Smooth muscle cell (in vitro differentiated cells): Measurements from ENCODE around the gene BACH2. TPM values are rescaled to one million over a fixed set of nuclear protein-coding genes. Genes with fewer than 3 reads are reported as not detected.
"Not testable (repeated sequence)": the region's sequence is repeated elsewhere in the genome, so short reads cannot be mapped to it uniquely, and the experiment has no call there.

ENCODE experiments used
- DNase-seq: peaks from one replicate; lab custom pipeline; 2025; ENCODE audit not compliant: unreplicated experiment; lab: John Stamatoyannopoulos, UW
- H2AFZ ChIP-seq: fragments of 200-600 bp; sonication (generic); 2 replicates; pipeline ENCODE4 v1.6.0; 2016; ENCODE audit warnings: antibody characterized with exemption, low read depth, mild to moderate bottlenecking
- H3F3A ChIP-seq: fragments of 200-600 bp; sonication (generic); 2 replicates; pipeline ENCODE4 v1.6.0; 2017; ENCODE audit warnings: antibody characterized with exemption, low read depth
- H3K27ac ChIP-seq: fragments of 200-600 bp; sonication (generic); 2 replicates; pipeline ENCODE4 v1.5.1; 2016; ENCODE audit warnings: low read depth, mild to moderate bottlenecking
- H3K27me3 ChIP-seq: fragments of 200-600 bp; sonication (generic); 2 replicates; pipeline ENCODE4 v1.6.1; 2016; ENCODE audit warnings: low read depth, mild to moderate bottlenecking
- H3K36me3 ChIP-seq: fragments of 200-600 bp; sonication (generic); 2 replicates; pipeline ENCODE4 v1.5.1; 2016; ENCODE audit warnings: low read depth
- H3K4me1 ChIP-seq: fragments of 200-600 bp; sonication (generic); 2 replicates; pipeline ENCODE4 v1.5.1; 2016; ENCODE audit warnings: low read depth
- H3K4me2 ChIP-seq: fragments of 200-600 bp; sonication (generic); 2 replicates; pipeline ENCODE4 v1.6.0; 2016; ENCODE audit warnings: mild to moderate bottlenecking
- H3K4me3 ChIP-seq: fragments of 200-600 bp; sonication (generic); 2 replicates; pipeline ENCODE4 v1.5.1; 2016; ENCODE audit warnings: mild to moderate bottlenecking
- H3K79me2 ChIP-seq: fragments of 200-600 bp; sonication (generic); 2 replicates; pipeline ENCODE4 v1.6.0; 2016; ENCODE audit warnings: low read depth, mild to moderate bottlenecking
- H3K9ac ChIP-seq: fragments of 200-600 bp; sonication (generic); 2 replicates; pipeline ENCODE4 v1.6.0; 2016; ENCODE audit warnings: low read depth
- H3K9me3 ChIP-seq: fragments of 200-600 bp; sonication (generic); replicated peaks from 2 replicates; pipeline ENCODE4 v1.5.1; 2016; ENCODE audit warnings: low read depth
- H4K20me1 ChIP-seq: fragments of 200-600 bp; sonication (generic); 2 replicates; pipeline ENCODE4 v1.6.0; 2016; ENCODE audit warnings: low read depth
- CTCF ChIP-seq: fragments of 200-600 bp; sonication (generic); IDR thresholded peaks from 2 replicates; pipeline ENCODE4 v1.5.1; 2017; ENCODE audit warnings: borderline replicate concordance, mild to moderate bottlenecking, antibody characterized with exemption; ENCODE audit not compliant: insufficient read depth, poor library complexity, severe bottlenecking
- WGBS: methylation state at CpG from one replicate; pipeline ENCODE4 v1.1.7; 2016; ENCODE audit warnings: low lambda C conversion rate; 5-methylcytosine and 5-hydroxymethylcytosine counted together
- polyA plus RNA-seq: library from polyadenylated mRNA; unstranded; fragments of >200 nt; fragmentation: Nextera tagmentation; extraction: Ambion mirVana; gene quantifications from 2 replicates; pipeline ENCODE4 v1.2.1, GENCODE V29; 2016
- total RNA-seq: library from RNA; depleted of rRNA; stranded (reverse); fragments of >200 nt; gene quantifications from 2 replicates; pipeline ENCODE4 v1.2.3, GENCODE V29; 2014

The BACH2 gene
- total and polyA plus RNA-seq, 2 experiments from 2014 or later, result 3.0 to 4.5 TPM

- Histone ChIP-seq H3K4me1 (peaks cover 6% of the 10 kb centered on the region), H4K20me1 (no peaks in the 10 kb centered on the region), H3K27ac (no peak overlapping the region), H3K4me2 (no peak overlapping the region), H3K9me3 (no peaks in the 10 kb centered on the region), H3K4me3 (no peak overlapping the region), H3K79me2 (no peaks in the 10 kb centered on the region), H2AFZ (no peak overlapping the region), H3K9ac (no peak overlapping the region), H3K36me3 (no peaks in the 10 kb centered on the region), H3K27me3 (no peaks in the 10 kb centered on the region), H3F3A (no peaks in the 10 kb centered on the region)
- no peak for DNase-seq
- no peak for TF ChIP-seq CTCF
- WGBS, result 80% methylated on average over 3 of the region's 3 CpGs
These were observed 262.8 kb downstream of the BACH2 start for GRCh38 chr6:90033746-90034271.

- H3K4me1 ChIP-seq, H3F3A ChIP-seq, H3K36me3 ChIP-seq, DNase-seq, H3K27me3 ChIP-seq, H3K79me2 ChIP-seq, H4K20me1 ChIP-seq, H3K4me3 ChIP-seq, H2AFZ ChIP-seq, H3K9ac ChIP-seq, H3K27ac ChIP-seq, H3K4me2 ChIP-seq, H3K9me3 ChIP-seq: not testable (repeated sequence)
- WGBS, result 85% methylated on average over 5 of the region's 5 CpGs
These were observed 264.0 kb downstream of the BACH2 start for GRCh38 chr6:90032489-90033212.

- 39% methylated on average over 10 of the region's 10 CpGs for WGBS
- no peak overlapping the region for H3K9ac ChIP-seq
- no peaks in the 10 kb centered on the region for H3K27me3 ChIP-seq
- H4K20me1 ChIP-seq, result no peaks in the 10 kb centered on the region
- no peaks in the 10 kb centered on the region for H3K9me3 ChIP-seq
- no peak overlapping the region for H3K4me3 ChIP-seq
- no peaks in the 10 kb centered on the region for H3K36me3 ChIP-seq
- no peak for DNase-seq
- no peak overlapping the region for H3K27ac ChIP-seq
- no peaks in the 10 kb centered on the region for H3K79me2 ChIP-seq
- H2AFZ ChIP-seq, result no peak overlapping the region
- peaks cover 14% of the 10 kb centered on the region for H3K4me1 ChIP-seq
- H3K4me2 ChIP-seq, result no peak overlapping the region
- TF ChIP-seq CTCF, result no peak
- peaks cover 7% of the 10 kb centered on the region for H3F3A ChIP-seq
These were observed 267.5 kb downstream of the BACH2 start for GRCh38 chr6:90028995-90029635.

GRCh38 chr6:90028066-90028778, 268.4 kb downstream of the BACH2 start:
- Histone ChIP-seq H3K36me3 (no peaks in the 10 kb centered on the region), H3K4me1 (peaks cover 14% of the 10 kb centered on the region), H4K20me1 (no peaks in the 10 kb centered on the region), H3K4me2 (no peak overlapping the region), H3F3A (peaks cover 7% of the 10 kb centered on the region), H3K4me3 (no peak overlapping the region), H3K27ac (no peak overlapping the region), H3K9me3 (no peaks in the 10 kb centered on the region), H2AFZ (no peak overlapping the region), H3K9ac (no peak overlapping the region), H3K79me2 (no peaks in the 10 kb centered on the region), H3K27me3 (no peaks in the 10 kb centered on the region)
- no peak for TF ChIP-seq CTCF
- 70% methylated on average over 7 of the region's 7 CpGs for WGBS
- DNase-seq, result no peak
